Measurements from ENCODE around the gene ICA1. TPM values are rescaled to one million over a fixed set of nuclear protein-coding genes. Genes with fewer than 3 reads are reported as not detected.
"Not testable (repeated sequence)": the region's sequence is repeated elsewhere in the genome, so short reads cannot be mapped to it uniquely, and the experiment has no call there.

ICA1 gene
- total and polyA plus RNA-seq, 7 donors = 1.6 to 4.1 (median 2.3) TPM

GRCh38 chr7:8254215-8254614, 7.8 kb downstream of the ICA1 start:
- Histone ChIP-seq H3K27me3 (ENCODE audit: insufficient read depth in 3 of 3, low read length in 2 of 3) (peaks cover 1 to 12% (median 3%) of the 10 kb centered on the region in 3 donors), H3K27ac (no peak overlapping the region), H3K4me1 (no peaks in the 10 kb centered on the region), H3K9me3 (no peaks in the 10 kb centered on the region), H3K36me3 (ENCODE audit: insufficient read depth in 1 of 2, low read depth in 1 of 2) (no peaks in the 10 kb centered on the region), H3K4me3 (no peak overlapping the region)
- ATAC-seq = no peak
- WGBS, 3 donors = 66 to 72% (median 68%) methylated on average over 3 of the region's 3 CpGs
- DNase-seq = no peak
- intact Hi-C loops (cut with DNase I) = no loop called here
- TF ChIP-seq, protein P1, sequence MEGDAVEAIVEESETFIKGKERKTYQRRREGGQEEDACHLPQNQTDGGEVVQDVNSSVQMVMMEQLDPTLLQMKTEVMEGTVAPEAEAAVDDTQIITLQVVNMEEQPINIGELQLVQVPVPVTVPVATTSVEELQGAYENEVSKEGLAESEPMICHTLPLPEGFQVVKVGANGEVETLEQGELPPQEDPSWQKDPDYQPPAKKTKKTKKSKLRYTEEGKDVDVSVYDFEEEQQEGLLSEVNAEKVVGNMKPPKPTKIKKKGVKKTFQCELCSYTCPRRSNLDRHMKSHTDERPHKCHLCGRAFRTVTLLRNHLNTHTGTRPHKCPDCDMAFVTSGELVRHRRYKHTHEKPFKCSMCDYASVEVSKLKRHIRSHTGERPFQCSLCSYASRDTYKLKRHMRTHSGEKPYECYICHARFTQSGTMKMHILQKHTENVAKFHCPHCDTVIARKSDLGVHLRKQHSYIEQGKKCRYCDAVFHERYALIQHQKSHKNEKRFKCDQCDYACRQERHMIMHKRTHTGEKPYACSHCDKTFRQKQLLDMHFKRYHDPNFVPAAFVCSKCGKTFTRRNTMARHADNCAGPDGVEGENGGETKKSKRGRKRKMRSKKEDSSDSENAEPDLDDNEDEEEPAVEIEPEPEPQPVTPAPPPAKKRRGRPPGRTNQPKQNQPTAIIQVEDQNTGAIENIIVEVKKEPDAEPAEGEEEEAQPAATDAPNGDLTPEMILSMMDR (IDR thresholded peaks at IDR 0.05) = no peak

DNA sequence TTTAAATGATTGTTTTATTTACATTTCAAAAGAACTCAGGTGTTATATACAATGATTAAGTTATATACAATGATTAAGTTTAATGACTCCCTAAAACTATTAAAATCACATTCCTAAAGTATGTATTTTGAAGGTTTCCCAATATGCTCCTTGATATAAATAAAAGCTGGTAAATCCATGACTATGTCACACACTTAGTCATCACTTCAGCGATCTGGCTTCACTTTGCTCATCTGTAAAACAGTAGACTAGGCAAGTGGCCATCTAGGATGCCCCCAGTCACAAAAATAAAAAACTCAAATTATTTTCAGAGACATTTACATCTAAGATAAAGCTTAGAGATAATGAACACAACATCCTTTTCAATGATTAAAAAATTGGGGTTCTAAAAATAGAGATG, 10.8 kb downstream of the ICA1 start:
- intact Hi-C loops (cut with DNase I) = no loop called here
- Histone ChIP-seq H3K36me3 (ENCODE audit: insufficient read depth in 1 of 2, low read depth in 1 of 2) (no peaks in the 10 kb centered on the region), H3K9me3 (no peaks in the 10 kb centered on the region), H3K27me3 (ENCODE audit: insufficient read depth in 3 of 3, low read length in 2 of 3) (peaks cover 0 to 3% (median 1%) of the 10 kb centered on the region in 3 donors), H3K4me1 (no peaks in the 10 kb centered on the region), H3K27ac (no peak overlapping the region), H3K4me3 (no peak overlapping the region)
- DNase-seq (no peak), ATAC-seq (no peak)
- TF ChIP-seq, protein P1 (IDR thresholded peaks at IDR 0.05) = no peak
- 67 to 78% (median 71%) methylated on average over 1 of the region's 1 CpG for WGBS, 3 donors

GRCh38 chr7:8250547-8250946, 11.4 kb downstream of the ICA1 start:
- H3K4me1 ChIP-seq = no peaks in the 10 kb centered on the region
- ATAC-seq = no peak
- TF ChIP-seq, protein P1 (IDR thresholded peaks at IDR 0.05) = no peak
- 87 to 100% (median 100%) methylated on average over 1 of the region's 1 CpG for whole genome bisulfite sequencing, 3 donors
- no peak overlapping the region for H3K4me3 ChIP-seq
- intact Hi-C loops (cut with DNase I) = no loop called here
- peaks cover 0 to 3% (median 1%) of the 10 kb centered on the region in 3 donors for H3K27me3 ChIP-seq (ENCODE audit: insufficient read depth in 3 of 3, low read length in 2 of 3)
- H3K36me3 ChIP-seq (ENCODE audit: insufficient read depth in 1 of 2, low read depth in 1 of 2) = no peaks in the 10 kb centered on the region
- H3K27ac ChIP-seq = no peak overlapping the region
- no peaks in the 10 kb centered on the region for H3K9me3 ChIP-seq
- DNase-seq = no peak

- Histone ChIP-seq H3K27ac (no peak overlapping the region), H3K4me3 (no peak overlapping the region), H3K36me3 (ENCODE audit: insufficient read depth in 1 of 2, low read depth in 1 of 2) (no peaks in the 10 kb centered on the region), H3K27me3 (ENCODE audit: insufficient read depth in 3 of 3, low read length in 2 of 3) (peaks cover 0 to 2% (median 1%) of the 10 kb centered on the region in 3 donors), H3K9me3 (no peaks in the 10 kb centered on the region), H3K4me1 (no peaks in the 10 kb centered on the region)
- no peak for DNase-seq
- ATAC-seq = no peak
- intact Hi-C loops (cut with DNase I) = no loop called here
- WGBS, 3 donors = 80 to 84% (median 80%) methylated on average over 4 of the region's 4 CpGs
- TF ChIP-seq, protein P1 (IDR thresholded peaks at IDR 0.05) = no peak
Measured at GRCh38 chr7:8249121-8249520, 12.8 kb downstream of the ICA1 start.

DNA sequence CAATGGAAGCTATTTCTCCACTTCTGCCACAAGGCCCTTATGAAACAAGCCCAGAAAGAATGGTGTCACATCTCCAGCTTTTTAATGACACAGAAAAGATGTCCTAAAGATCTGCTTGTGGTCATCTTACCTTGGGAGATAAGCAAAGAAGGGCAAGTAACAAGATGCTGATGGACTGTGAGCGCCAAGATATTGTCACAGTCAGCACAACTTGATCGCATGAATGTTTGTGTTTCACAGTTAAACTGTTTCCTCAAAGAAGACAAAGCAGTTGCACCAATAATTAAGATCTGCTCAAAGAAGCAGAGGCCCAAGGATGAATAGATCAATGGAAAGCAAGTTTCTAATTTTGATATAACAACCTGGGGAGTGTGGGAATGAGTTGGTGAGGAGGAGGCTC, 15.9 kb downstream of the ICA1 start:
- no peaks in the 10 kb centered on the region for H3K36me3 ChIP-seq (ENCODE audit: insufficient read depth in 1 of 2, low read depth in 1 of 2)
- intact Hi-C loops (cut with DNase I) = no loop called here
- WGBS, 3 donors = 94 to 98% (median 95%) methylated on average over 2 of the region's 2 CpGs
- TF ChIP-seq, protein P1 (IDR thresholded peaks at IDR 0.05) = no peak
- DNase-seq = no peak
- no peak overlapping the region for H3K4me3 ChIP-seq
- no peak overlapping the region for H3K27ac ChIP-seq
- no peaks in the 10 kb centered on the region for H3K4me1 ChIP-seq
- ATAC-seq = no peak
- no peaks in the 10 kb centered on the region for H3K9me3 ChIP-seq
- peaks cover 0 to 1% (median 0%) of the 10 kb centered on the region in 3 donors for H3K27me3 ChIP-seq (ENCODE audit: insufficient read depth in 3 of 3, low read length in 2 of 3)

DNA sequence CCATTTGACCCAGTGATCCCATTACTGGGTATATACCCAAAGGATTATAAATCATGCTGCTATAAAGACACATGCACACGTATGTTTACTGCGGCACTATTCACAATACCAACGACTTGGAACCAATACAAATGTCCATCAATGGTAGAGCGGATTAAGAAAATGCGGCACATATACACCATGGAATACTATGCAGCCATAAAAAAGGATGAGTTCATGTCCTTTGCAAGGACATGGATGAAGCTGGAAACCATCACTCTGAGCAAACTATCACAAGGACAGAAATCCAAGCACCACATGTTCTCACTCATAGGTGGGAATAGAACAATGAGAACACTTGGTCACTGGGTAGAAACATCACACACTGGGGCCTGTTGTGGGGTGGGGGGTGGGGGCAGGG, 16.9 kb downstream of the ICA1 start:
- H3K4me1 ChIP-seq; H3K27me3 ChIP-seq (ENCODE audit: insufficient read depth in 3 of 3, low read length in 2 of 3); H3K4me3 ChIP-seq; H3K9me3 ChIP-seq; H3K27ac ChIP-seq; H3K36me3 ChIP-seq (ENCODE audit: insufficient read depth in 1 of 2, low read depth in 1 of 2); DNase-seq; ATAC-seq; intact Hi-C loops (cut with DNase I): not testable (repeated sequence)
- 92 to 98% (median 95%) methylated on average over 5 of the region's 5 CpGs for WGBS, 3 donors

GRCh38 chr7:8243059-8243458, 18.9 kb downstream of the ICA1 start:
- intact Hi-C loops (cut with DNase I); ATAC-seq; H3K27ac ChIP-seq; DNase-seq; H3K36me3 ChIP-seq (ENCODE audit: insufficient read depth in 1 of 2, low read depth in 1 of 2); H3K27me3 ChIP-seq (ENCODE audit: insufficient read depth in 3 of 3, low read length in 2 of 3); H3K9me3 ChIP-seq; H3K4me1 ChIP-seq; H3K4me3 ChIP-seq: not testable (repeated sequence)
- WGBS, 3 donors = 83 to 87% (median 86%) methylated on average over 5 of the region's 5 CpGs
